HG02678 (cell line): ENCODE measurements around the gene GBP2.
A peak's percentile ranks its signal among the peaks of the same experiment; 100 is the strongest.
"Not testable (repeated sequence)": the region's sequence is repeated elsewhere in the genome, so short reads cannot be mapped to it uniquely, and the experiment has no call there.

ENCODE experiments used
- ATAC-seq: cut with Tn5 transposase; IDR thresholded peaks from one replicate; pipeline ENCODE4 v1.9.1; 2021; ENCODE audit warnings: mild to moderate bottlenecking, moderate library complexity; ENCODE audit not compliant: unreplicated experiment

The GBP2 gene

GRCh38 chr1:89128003-89128458 lies 2.1 kb upstream of the GBP2 start:
- ATAC-seq = not testable (repeated sequence)

- ATAC-seq = not testable (repeated sequence)
These were observed 970 bp upstream of the GBP2 start for GRCh38 chr1:89126602-89127565.

GRCh38 chr1:89125240-89125912 lies 538 bp downstream of the GBP2 start:
- peak; percentile 15 for ATAC-seq

GRCh38 chr1:89121641-89122040 lies 4.3 kb downstream of the GBP2 start:
- ATAC-seq = no peak

- no peak for ATAC-seq
These were observed 11.3 kb downstream of the GBP2 start for GRCh38 chr1:89114662-89115061.

- ATAC-seq = no peak
These were observed 12.9 kb downstream of the GBP2 start for GRCh38 chr1:89112871-89113613.

GRCh38 chr1:89104687-89105086 lies 21.2 kb downstream of the GBP2 start:
- ATAC-seq = no peak

- ATAC-seq = no peak
These were observed 21.8 kb downstream of the GBP2 start for GRCh38 chr1:89104147-89104546.

GRCh38 chr1:89102021-89102420 lies 23.9 kb downstream of the GBP2 start:
- ATAC-seq = no peak

- no peak for ATAC-seq
These were observed 25.5 kb downstream of the GBP2 start for GRCh38 chr1:89100412-89100811.

- no peak for ATAC-seq
These were observed 27.1 kb downstream of the GBP2 start for GRCh38 chr1:89098857-89099256.

- ATAC-seq = no peak
These were observed 30.2 kb downstream of the GBP2 start for GRCh38 chr1:89095737-89096136.

- no peak for ATAC-seq
These were observed 36.0 kb downstream of the GBP2 start for GRCh38 chr1:89089962-89090361.

- ATAC-seq = no peak
These were observed 37.3 kb downstream of the GBP2 start for GRCh38 chr1:89088572-89088971.

- no peak for ATAC-seq
These were observed 38.7 kb downstream of the GBP2 start for GRCh38 chr1:89087241-89087640.

GRCh38 chr1:89085781-89086180 lies 40.1 kb downstream of the GBP2 start:
- peak; percentile 70 for ATAC-seq

GRCh38 chr1:89081005-89081404 lies 44.9 kb downstream of the GBP2 start:
- peak; percentile 64 for ATAC-seq

- ATAC-seq = not testable (repeated sequence)
These were observed 45.8 kb downstream of the GBP2 start for GRCh38 chr1:89080068-89080467.

GRCh38 chr1:89072466-89073065 lies 53.3 kb downstream of the GBP2 start:
- ATAC-seq = not testable (repeated sequence)

- ATAC-seq = no peak
These were observed 55.4 kb downstream of the GBP2 start for GRCh38 chr1:89070509-89070908.

GRCh38 chr1:89069951-89070350 lies 56.0 kb downstream of the GBP2 start:
- no peak for ATAC-seq
